Activated CD4-positive, alpha-beta memory T cell treated with anti-CD3 and anti-CD28 coated beads, Interleukin-2, amount 10 ng/mL, durations not matched to agents 7 days and 5 days (primary cell): ENCODE results near the gene CYBC1. TPM values are rescaled to one million over a fixed set of nuclear protein-coding genes. Genes with fewer than 3 reads are reported as not detected.

Source experiments
- CTCF ChIA-PET: fragments of 350-600 bp; sonication (Branson Sonifier 250); formaldehyde crosslinking; loops from one replicate; lab custom pipeline; 2021; ENCODE audit warnings: antibody characterized with exemption, inconsistent platforms; lab: Charles Lee
- POLR2A ChIA-PET: fragments of 350-600 bp; sonication (Branson Sonifier 250); formaldehyde crosslinking; loops from one replicate; lab custom pipeline; 2021; ENCODE audit warnings: antibody characterized with exemption; lab: Charles Lee
- DNase-seq: peaks from one replicate; pipeline ENCODE4 v3.0.0-alpha.2; 2020
- H3K27ac Mint-ChIP-seq: one replicate; pipeline ENCODE4 v1.8.0; 2021; ENCODE audit warnings: mild to moderate bottlenecking, mixed read lengths
- H3K27me3 Mint-ChIP-seq: one replicate; pipeline ENCODE4 v1.8.0; 2021; ENCODE audit warnings: mixed read lengths
- H3K36me3 Mint-ChIP-seq: one replicate; pipeline ENCODE4 v1.8.0; 2021; ENCODE audit warnings: low read depth, mixed read lengths
- H3K4me1 Mint-ChIP-seq: one replicate; pipeline ENCODE4 v1.8.0; 2021; ENCODE audit warnings: mixed read lengths
- H3K4me3 Mint-ChIP-seq: one replicate; pipeline ENCODE4 v1.8.0; 2021; ENCODE audit warnings: mild to moderate bottlenecking, mixed read lengths
- H3K9me3 Mint-ChIP-seq: one replicate; pipeline ENCODE4 v1.8.0; 2021; ENCODE audit warnings: mixed read lengths
- total RNA-seq, 2 experiments: library from RNA; stranded (reverse); gene quantifications; one replicate each; pipeline ENCODE4 v1.2.3, GENCODE V29; 2021

The CYBC1 gene
- total RNA-seq, 2 experiments from 2014 or later = 308 to 313 TPM

GRCh38 chr17:82399041-82399441, 51.5 kb downstream of the CYBC1 start:
- Mint-ChIP-seq H3K9me3 (no peaks in the 10 kb centered on the region), H3K27me3 (no peaks in the 10 kb centered on the region), H3K36me3 (peaks cover 20% of the 10 kb centered on the region), H3K27ac (no peak overlapping the region), H3K4me3 (no peak overlapping the region), H3K4me1 (peaks cover 17% of the 10 kb centered on the region)
- no peak for DNase-seq
- POLR2A ChIA-PET = interaction anchor here (1.6 kb wide), 1 partner anchor 28 kb away, joined by 6 read pairs; no protein-coding TSS in a partner anchor
- CTCF ChIA-PET = interaction anchor here (1.2 to 1.5 kb wide), 2 partner anchors 18 to 77 kb away, joined by 3 read pairs; no protein-coding TSS in a partner anchor

- ChIA-PET POLR2A (no interaction called here), CTCF (no interaction called here)
- no peak for DNase-seq
- Mint-ChIP-seq H3K9me3 (no peaks in the 10 kb centered on the region), H3K4me3 (no peak overlapping the region), H3K27ac (no peak overlapping the region), H3K36me3 (peaks cover 10% of the 10 kb centered on the region), H3K4me1 (peaks cover 17% of the 10 kb centered on the region), H3K27me3 (no peaks in the 10 kb centered on the region)
Measured at GRCh38 chr17:82397449-82398335, 52.9 kb downstream of the CYBC1 start.

GRCh38 chr17:82396601-82397435, 53.7 kb downstream of the CYBC1 start:
- H3K27ac Mint-ChIP-seq = no peak overlapping the region
- no peak overlapping the region for H3K4me3 Mint-ChIP-seq
- POLR2A ChIA-PET = no interaction called here
- peaks cover 16% of the 10 kb centered on the region for H3K4me1 Mint-ChIP-seq
- H3K27me3 Mint-ChIP-seq = no peaks in the 10 kb centered on the region
- CTCF ChIA-PET = no interaction called here
- no peak for DNase-seq
- H3K9me3 Mint-ChIP-seq = no peaks in the 10 kb centered on the region
- H3K36me3 Mint-ChIP-seq = peaks cover 7% of the 10 kb centered on the region

- Mint-ChIP-seq H3K27ac (no peak overlapping the region), H3K36me3 (peaks cover 3% of the 10 kb centered on the region), H3K9me3 (no peaks in the 10 kb centered on the region), H3K27me3 (no peaks in the 10 kb centered on the region), H3K4me3 (no peak overlapping the region), H3K4me1 (no peaks in the 10 kb centered on the region)
- CTCF ChIA-PET = no interaction called here
- POLR2A ChIA-PET = no interaction called here
- no peak for DNase-seq
Measured at GRCh38 chr17:82394278-82394677, 56.3 kb downstream of the CYBC1 start.

GRCh38 chr17:82392941-82393340, 57.6 kb downstream of the CYBC1 start:
- no peaks in the 10 kb centered on the region for H3K9me3 Mint-ChIP-seq
- POLR2A ChIA-PET = no interaction called here
- no peaks in the 10 kb centered on the region for H3K4me1 Mint-ChIP-seq
- H3K4me3 Mint-ChIP-seq = no peak overlapping the region
- DNase-seq = no peak
- H3K36me3 Mint-ChIP-seq = peaks cover 3% of the 10 kb centered on the region
- no peak overlapping the region for H3K27ac Mint-ChIP-seq
- CTCF ChIA-PET = no interaction called here
- no peaks in the 10 kb centered on the region for H3K27me3 Mint-ChIP-seq

Other genes with a start within 250 kb of the CYBC1 start
- 10 to 100 TPM; 49.8 to 54.9 TPM for gene CCDC57, start 237.9 kb downstream of the CYBC1 start, total RNA-seq
- gene SLC16A3, start 221.7 kb downstream of the CYBC1 start, total RNA-seq = 100 to 1,000 TPM; 206 to 210 TPM
- 100 to 1,000 TPM; 116 TPM for gene CSNK1D, start 177.1 kb downstream of the CYBC1 start, total RNA-seq
- 100 to 1,000 TPM; 138 to 140 TPM for gene CD7, start 133.1 kb downstream of the CYBC1 start, total RNA-seq
- gene SECTM1, start 117.0 kb downstream of the CYBC1 start, total RNA-seq = 10 to 100 TPM; 18.3 to 18.5 TPM
- gene TEX19, start 91.5 kb downstream of the CYBC1 start, total RNA-seq = not detected
- not detected for gene UTS2R, start 79.0 kb downstream of the CYBC1 start, total RNA-seq
- gene HEXD, start 32.4 kb downstream of the CYBC1 start, total RNA-seq = 10 to 100 TPM; 58.3 to 60.6 TPM
- gene OGFOD3, start 32.2 kb downstream of the CYBC1 start, total RNA-seq = 10 to 100 TPM; 26.7 to 29.4 TPM
- 100 to 1,000 TPM; 150 to 153 TPM for gene NARF, start 8.0 kb upstream of the CYBC1 start, total RNA-seq
- gene FOXK2, start 69.0 kb upstream of the CYBC1 start, total RNA-seq = 10 to 100 TPM; 53.3 to 68.2 TPM
- 10 to 100 TPM; 41.0 to 42.9 TPM for gene WDR45B, start 197.7 kb upstream of the CYBC1 start, total RNA-seq
- 1 to 10 TPM; 1.4 to 2.0 TPM for gene RAB40B, start 247.9 kb upstream of the CYBC1 start, total RNA-seq